GM21515 (cell line): ENCODE data around the gene TACC3.
A peak's percentile ranks its signal among the peaks of the same experiment; 100 is the strongest.
"Not testable (repeated sequence)": the region's sequence is repeated elsewhere in the genome, so short reads cannot be mapped to it uniquely, and the experiment has no call there.

Experiments used
- ATAC-seq: cut with Tn5 transposase; IDR thresholded peaks from one replicate; pipeline ENCODE4 v1.9.1; 2021; ENCODE audit not compliant: unreplicated experiment

The TACC3 gene

DNA sequence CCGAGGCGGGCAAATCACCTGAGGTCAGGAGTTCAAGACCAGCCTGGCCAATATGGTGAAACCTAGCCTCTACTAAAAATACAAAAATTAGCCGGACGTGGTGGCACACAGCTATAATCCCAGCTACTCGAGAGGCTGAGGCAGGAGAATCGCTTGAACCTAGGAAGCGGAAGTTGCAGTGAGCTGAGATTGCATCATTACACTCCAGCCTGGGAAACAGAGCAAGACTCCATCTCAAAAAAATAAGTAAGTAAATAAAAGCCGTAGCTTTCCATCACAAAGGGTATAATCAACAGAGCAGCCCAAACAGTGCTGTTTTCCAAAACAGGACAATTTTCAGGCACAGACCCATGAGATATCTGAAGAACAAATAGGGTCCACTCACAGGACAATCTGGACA, 19.6 kb upstream of the TACC3 start:
- ATAC-seq: not testable (repeated sequence)

DNA sequence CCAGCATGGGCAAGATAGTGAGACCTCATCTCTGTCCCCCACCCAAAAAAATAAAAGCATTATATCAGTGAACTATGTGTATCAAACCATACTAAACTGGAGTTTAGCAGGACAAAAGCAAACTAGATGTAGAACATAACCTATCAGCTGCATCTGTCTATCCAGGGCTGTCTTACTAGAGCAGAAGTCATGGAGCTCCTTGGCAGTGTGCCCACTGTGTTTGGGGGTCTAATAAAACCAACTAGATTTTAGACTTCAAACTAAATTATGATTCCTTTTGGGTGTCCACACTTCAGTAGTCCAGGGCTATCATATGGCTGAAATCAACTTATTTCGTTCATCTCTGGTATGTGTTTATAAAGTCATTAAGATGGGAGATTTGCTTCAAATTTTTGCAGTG, 17.5 kb upstream of the TACC3 start:
- no peak for ATAC-seq

DNA sequence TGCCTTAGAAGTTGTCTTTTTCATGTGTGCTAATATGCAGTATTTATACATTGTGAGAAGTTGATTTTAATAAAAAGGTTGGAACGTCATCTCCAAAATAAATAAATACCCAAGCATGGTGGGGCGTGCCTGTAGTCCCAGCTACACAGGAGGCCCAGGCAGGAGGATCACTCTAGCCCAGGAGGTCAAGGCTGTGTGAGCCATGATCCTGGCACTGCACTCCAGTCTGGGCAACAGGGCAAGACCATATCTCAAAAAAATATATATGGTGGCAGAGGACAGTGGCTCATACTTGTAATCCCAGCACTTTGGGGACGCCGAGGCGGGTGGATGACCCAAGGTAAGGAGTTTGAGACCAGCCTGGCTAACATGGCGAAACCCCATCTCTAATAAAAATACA, 15.6 kb upstream of the TACC3 start:
- ATAC-seq: no peak

DNA sequence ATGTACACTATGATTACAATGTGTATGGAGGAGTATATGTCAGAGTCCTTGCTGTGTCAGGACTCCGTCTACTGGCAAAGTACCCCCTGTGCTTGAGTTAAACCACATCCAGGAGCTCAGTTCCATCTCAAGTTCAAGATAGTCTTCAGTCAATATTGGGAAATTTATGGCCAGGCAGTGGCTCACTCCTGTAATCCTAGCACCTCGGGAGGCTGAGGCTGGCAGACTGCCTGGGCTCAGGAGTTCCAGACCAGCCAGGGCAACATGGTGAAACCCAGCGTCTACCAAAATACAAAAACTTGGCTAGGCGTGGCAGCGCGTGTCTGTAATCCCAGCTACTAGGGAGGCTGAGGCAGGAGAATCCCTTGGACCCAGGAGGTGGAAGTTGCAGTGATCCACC, 15.0 kb upstream of the TACC3 start:
- no peak for ATAC-seq

DNA sequence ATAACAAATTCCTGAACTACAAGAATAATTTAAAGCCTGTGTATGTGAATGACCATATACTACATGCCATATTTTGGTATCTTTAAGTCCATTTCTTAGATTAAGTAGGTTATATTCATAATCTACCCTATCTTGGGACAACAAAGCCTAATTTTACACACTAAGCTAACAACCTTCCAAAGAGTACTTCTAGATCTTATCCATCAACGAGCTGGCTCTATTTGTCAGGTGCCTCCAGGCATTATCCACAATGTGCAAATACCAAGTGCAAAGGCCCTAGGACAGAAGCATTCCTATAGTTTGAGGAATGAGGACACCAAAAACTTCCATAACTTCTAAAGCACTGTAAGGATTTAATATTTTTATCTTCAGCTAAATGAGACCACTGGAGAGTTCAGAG, 12.7 kb upstream of the TACC3 start:
- no peak for ATAC-seq

DNA sequence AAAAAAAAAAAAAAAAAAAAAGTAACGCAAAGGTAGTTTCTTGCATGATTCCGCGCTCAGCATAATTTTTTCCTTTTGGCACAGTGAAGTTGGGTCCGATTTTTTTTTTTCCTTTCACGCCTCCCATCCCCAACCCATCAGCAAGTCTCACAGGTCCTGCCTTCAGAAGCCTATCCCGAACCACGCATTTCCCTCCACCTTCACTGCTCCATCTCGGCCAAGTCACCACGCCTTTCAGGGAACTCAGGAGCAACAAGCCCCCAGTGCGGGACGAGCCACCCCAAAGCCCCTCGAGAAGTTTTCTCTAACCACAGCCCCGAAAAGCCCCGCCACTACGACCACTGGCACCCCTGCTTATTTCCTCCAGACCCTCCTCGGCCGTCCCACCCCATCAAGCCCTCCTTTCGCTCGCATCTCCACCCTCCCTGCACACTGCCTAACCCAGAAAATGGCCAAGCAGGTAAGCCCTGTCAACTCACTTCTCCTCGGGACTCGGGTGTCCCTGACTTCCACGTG, 10.2 kb upstream of the TACC3 start:
- ATAC-seq: no peak

DNA sequence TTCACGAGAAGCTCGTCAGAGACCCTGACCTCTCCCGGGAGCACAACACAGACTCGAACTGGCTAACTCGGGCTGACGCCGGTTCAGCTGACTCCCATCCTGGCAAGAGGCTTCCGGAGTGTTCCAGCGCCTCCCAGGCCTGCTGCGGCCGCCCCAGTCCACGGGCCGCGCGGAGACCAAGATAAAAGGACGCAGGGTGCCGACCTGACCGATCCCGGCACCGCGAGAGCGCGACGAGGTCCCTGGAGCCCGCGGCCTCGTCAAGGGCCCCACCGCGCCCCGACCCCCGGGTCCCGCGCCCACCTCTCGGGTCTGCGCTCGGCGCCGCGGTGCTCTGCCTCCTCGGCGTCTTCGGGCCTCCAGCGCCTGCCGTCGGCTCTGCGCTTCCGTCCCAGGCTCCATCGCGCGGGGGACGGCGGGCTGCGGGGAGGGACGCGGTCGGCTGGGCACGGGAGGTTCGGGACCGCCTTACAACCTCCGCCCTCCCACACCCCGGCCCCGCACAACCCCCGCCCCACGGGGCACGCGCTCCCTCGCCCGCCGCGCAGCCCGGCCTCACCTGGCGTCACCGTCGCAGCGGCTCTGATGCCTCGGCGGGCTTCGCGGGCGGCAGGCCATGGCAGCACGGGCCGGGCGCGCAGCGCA, 9.6 kb upstream of the TACC3 start:
- peak; percentile 9 for ATAC-seq

DNA sequence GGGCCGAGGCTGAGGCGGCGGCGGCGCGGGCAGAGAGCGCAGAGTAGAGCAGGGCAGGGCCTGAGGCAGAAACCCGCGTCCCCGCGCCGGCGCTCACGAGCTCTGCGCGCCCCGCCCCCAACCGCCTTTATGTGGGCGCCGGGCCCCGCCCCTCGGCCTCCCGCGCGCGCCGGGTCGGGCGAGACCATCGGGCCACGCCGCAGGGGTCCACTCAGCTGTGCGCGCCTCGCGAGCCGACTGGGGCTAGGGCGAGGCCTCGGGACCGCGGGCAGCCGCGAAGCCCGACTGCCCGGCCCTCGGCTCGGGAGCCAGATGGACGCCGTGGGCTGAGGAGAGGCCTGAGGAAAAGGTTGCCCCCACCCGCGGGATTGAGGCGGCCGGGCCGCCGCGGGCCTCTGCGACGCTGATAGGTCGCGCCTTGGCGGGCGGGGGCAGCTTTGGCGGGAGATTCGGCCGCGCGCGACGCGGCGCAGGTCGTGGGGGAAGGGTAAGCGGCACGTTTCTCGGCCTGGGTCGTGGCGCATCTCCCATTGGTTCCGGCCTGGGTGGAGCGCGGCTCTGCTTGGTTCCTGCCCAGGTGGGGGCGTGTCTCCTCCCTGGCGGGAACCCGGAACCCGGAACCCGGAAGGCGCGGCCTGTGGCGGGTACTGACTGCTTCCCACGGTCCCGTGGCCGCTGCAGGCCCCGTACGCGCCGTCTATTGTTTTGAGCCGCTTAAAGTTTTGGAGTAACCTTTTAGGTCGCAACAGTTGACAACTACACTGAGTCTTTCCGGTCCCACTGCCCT, 8.9 kb upstream of the TACC3 start, which contains the start of gene SLBP:
TSS of gene SLBP (minus strand) at position 104 of the 787 bp plus-strand sequence. CDS start 131 bp downstream, outside the sequence.
- ATAC-seq: peak; percentile 70

DNA sequence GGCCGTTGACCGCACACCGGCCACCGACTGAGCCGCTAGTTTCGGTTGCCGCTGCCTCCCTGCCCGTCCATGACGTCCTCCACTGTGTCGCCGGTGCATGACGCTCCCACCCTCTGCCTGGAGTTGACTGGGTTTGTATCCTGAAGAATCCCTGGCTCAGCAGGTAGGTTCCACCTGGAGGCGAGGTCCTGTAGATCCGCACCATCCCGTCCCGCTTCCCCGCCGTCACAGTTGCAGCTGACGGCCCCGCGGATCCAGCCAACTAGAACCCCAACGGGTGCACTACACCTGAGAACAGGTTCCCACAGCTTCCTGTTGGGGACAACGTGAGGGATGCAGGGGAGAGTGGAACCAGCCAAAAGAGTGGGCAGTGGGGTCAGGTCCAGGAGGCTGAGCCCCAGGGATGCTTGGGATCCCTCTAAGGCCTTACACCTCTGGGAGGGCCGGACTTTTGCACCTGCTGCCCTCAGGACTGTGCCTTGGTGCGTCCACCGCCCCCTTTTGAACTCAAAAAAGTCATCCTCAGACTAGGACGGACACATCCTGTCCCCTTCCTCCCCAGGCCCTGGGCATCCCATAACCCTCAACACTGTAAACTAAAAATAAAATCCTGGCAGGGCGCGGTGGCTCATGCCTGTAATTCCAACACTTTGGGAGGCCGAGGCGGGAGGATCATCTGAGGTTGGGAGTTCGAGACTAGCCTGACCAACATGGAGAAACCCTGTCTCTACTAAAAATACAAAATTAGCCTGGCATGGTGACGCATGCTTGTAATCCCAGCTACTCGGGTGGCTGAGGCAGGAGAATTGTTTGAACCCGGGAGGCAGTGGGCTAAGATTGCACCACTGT, 8.1 kb upstream of the TACC3 start:
- no peak for ATAC-seq

GRCh38 chr4:1714303-1715001, 6.9 kb upstream of the TACC3 start:
- no peak for ATAC-seq

- ATAC-seq: no peak
Observed at GRCh38 chr4:1715002-1715758, 6.1 kb upstream of the TACC3 start.

DNA sequence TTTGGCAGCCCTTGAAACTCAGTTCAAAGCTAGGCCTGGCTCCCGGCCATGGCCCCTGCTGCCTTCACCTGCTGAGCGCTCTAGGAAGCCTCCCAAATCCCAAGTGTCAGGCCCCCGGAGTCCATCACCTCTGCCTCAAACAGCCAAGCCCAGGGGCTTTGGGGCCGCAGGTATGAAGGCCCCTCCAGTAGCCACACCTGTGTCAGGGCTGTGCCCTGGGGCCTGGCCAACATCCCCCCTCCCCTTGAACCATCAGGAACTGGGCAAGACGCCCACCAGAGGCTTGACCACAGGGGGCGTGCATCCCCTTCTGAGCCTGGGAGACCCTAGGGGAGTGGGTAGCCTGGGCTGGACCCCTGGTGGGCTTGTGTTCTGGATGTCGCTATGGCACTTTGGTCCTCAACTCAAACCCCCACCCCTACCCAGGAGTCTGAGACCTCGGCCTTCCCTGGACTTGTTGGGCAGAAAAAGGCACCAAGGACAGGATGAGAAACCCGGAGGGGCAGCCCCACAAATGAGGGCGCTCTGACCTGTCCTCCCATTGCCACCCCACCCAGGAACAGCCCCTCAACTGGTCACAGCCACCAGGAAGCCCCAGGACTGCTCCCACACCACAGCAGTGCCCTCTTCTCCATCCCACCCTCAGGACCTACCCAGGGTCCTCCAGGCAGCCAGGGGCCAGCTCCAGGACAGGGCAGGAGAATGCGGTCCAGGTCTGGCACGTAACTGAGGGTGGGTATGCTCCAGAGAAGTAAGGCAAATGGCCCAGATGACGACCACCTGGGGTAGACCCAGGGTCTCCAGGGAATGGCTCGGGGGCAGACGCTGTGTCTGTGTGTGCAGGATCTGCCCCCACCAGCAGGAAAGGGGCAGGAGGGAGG, 5.0 kb upstream of the TACC3 start:
- ATAC-seq: no peak

- no peak for ATAC-seq
Observed at GRCh38 chr4:1717129-1718094, 3.9 kb upstream of the TACC3 start.

DNA sequence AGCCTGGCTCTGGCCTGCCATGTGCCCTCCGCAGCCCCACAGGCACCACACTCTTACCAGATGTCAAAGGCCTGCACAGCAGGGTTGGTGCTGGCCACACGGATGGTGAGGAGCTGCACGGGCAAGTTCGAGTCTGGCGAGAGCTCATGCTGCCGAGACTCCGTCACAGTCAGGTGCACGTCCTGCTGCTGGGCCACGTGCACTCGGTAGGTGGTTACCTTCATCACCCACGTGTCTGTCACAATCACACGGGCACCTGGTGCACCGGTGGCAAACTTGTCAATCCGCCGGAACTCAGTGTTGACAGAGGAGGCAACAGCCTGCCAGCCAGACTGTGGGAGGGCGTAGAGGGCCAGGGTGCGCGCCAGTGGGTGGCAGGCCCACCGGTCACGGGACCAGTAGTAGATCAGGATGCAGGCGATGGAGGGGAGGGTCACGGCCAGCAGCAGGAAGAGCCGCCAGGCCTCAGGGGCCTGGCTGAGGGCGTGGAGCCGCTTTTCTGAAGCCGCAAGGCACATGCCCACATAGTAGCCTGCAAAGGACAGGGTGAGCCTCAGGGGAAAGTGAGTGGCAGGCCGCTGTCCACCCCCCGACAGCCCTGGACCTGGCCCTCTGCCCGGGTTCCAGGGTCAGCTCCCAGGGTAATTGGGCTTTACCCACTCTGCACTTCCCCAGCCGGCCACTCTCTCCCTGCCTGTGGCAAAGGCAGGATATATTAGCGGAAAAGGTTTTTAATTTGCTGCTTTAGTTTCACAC, 3.0 kb upstream of the TACC3 start:
- no peak for ATAC-seq

- no peak for ATAC-seq
Observed at GRCh38 chr4:1720163-1720983, 948 bp upstream of the TACC3 start.
